Fibroblast of skin of scalp (primary cell): ENCODE results near the gene RPS23. TPM values are rescaled to one million over a fixed set of nuclear protein-coding genes. Genes with fewer than 3 reads are reported as not detected.

Source experiments
- DNase-seq: peaks from one replicate; pipeline ENCODE4 v3.0.0-alpha.2; 2013
- polyA plus RNA-seq, 2 experiments: library from polyadenylated mRNA; unstranded; fragments of 120-200 nt; gene quantifications; one replicate each; pipeline ENCODE4 v1.2.1, GENCODE V29; 2013; ENCODE audit not compliant: insufficient read length in 2 of 2

RPS23 gene
- polyA plus RNA-seq (2013, experiment 1 of 2; ENCODE audit: insufficient read length): 1,851 TPM
- polyA plus RNA-seq (2013, experiment 2 of 2; ENCODE audit: insufficient read length): 1,940 TPM

- DNase-seq: peak; percentile 93
Observed at GRCh38 chr5:82277987-82278710, at the start of gene RPS23. RPS23 (minus strand) TSS chr5:82278354; CDS start chr5:82278323, 31 bp downstream.

GRCh38 chr5:82327941-82328340 lies 49.8 kb upstream of the RPS23 start:
- peak; percentile 82 for DNase-seq

- DNase-seq: no peak
Observed at GRCh38 chr5:82325996-82326395, 47.8 kb upstream of the RPS23 start.

- no peak for DNase-seq
Observed at GRCh38 chr5:82325155-82325554, 47.0 kb upstream of the RPS23 start.

GRCh38 chr5:82320966-82321365 lies 42.8 kb upstream of the RPS23 start:
- peak; percentile 82 for DNase-seq

- DNase-seq: no peak
Observed at GRCh38 chr5:82319651-82320376, 41.7 kb upstream of the RPS23 start.

GRCh38 chr5:82319192-82319591 lies 41.0 kb upstream of the RPS23 start:
- no peak for DNase-seq

GRCh38 chr5:82314964-82315758 lies 37.0 kb upstream of the RPS23 start:
- peak; percentile 60 for DNase-seq

- DNase-seq: peak; percentile 39
Observed at GRCh38 chr5:82313016-82313415, 34.9 kb upstream of the RPS23 start.

GRCh38 chr5:82312373-82312856 lies 34.3 kb upstream of the RPS23 start:
- peak; percentile 87 for DNase-seq

GRCh38 chr5:82309091-82309531 lies 31.0 kb upstream of the RPS23 start:
- DNase-seq: peak; percentile 61

GRCh38 chr5:82308416-82308815 lies 30.3 kb upstream of the RPS23 start:
- DNase-seq: no peak

GRCh38 chr5:82307451-82307850 lies 29.3 kb upstream of the RPS23 start:
- DNase-seq: peak; percentile 55

GRCh38 chr5:82306151-82306550 lies 28.0 kb upstream of the RPS23 start:
- DNase-seq: no peak

- no peak for DNase-seq
Observed at GRCh38 chr5:82301190-82301589, 23.0 kb upstream of the RPS23 start.

- no peak for DNase-seq
Observed at GRCh38 chr5:82298668-82299067, 20.5 kb upstream of the RPS23 start.

- no peak for DNase-seq
Observed at GRCh38 chr5:82297711-82298110, 19.6 kb upstream of the RPS23 start.

- no peak for DNase-seq
Observed at GRCh38 chr5:82296929-82297328, 18.8 kb upstream of the RPS23 start.

- DNase-seq: no peak
Observed at GRCh38 chr5:82295959-82296531, 17.9 kb upstream of the RPS23 start.

- DNase-seq: peak; percentile 37
Observed at GRCh38 chr5:82295144-82295543, 17.0 kb upstream of the RPS23 start.

- no peak for DNase-seq
Observed at GRCh38 chr5:82291420-82291819, 13.3 kb upstream of the RPS23 start.

GRCh38 chr5:82290908-82291307 lies 12.8 kb upstream of the RPS23 start:
- no peak for DNase-seq
